Nephron (organoid): Measurements from ENCODE around the gene CCDC12.

Source experiments
- H3K27ac Mint-ChIP-seq, 3 experiments: 2 replicates each; pipeline ENCODE4 v1.8.0; 2020; ENCODE audit warnings: mixed read lengths in 3 of 3, mild to moderate bottlenecking in 2 of 3, moderate library complexity in 1 of 3
- H3K27me3 Mint-ChIP-seq: 2 replicates; pipeline ENCODE4 v1.8.0; 2021; ENCODE audit warnings: low read depth, mild to moderate bottlenecking, moderate library complexity, mixed read lengths
- H3K36me3 Mint-ChIP-seq: 2 replicates; pipeline ENCODE4 v1.8.0; 2020; ENCODE audit warnings: low read depth, mixed read lengths
- H3K4me1 Mint-ChIP-seq: 2 replicates; pipeline ENCODE4 v1.8.0; 2020; ENCODE audit warnings: mixed read lengths
- H3K4me3 Mint-ChIP-seq, 3 experiments: 2 replicates each; pipeline ENCODE4 v1.8.0; 2020; ENCODE audit warnings: mild to moderate bottlenecking in 3 of 3, mixed read lengths in 3 of 3, moderate library complexity in 2 of 3
- H3K9me3 Mint-ChIP-seq: 2 replicates; pipeline ENCODE4 v1.8.0; 2020; ENCODE audit warnings: mixed read lengths
- CTCF ChIP-seq, 3 experiments: fragments of 200-600 bp; sonication (generic); IDR thresholded peaks; one replicate each; pipeline ENCODE4 v1.5.0; 2021; ENCODE audit warnings: antibody characterized with exemption in 3 of 3; ENCODE audit not compliant: unreplicated experiment in 3 of 3

CCDC12 gene

GRCh38 chr3:47002171-47003055 lies 25.9 kb upstream of the CCDC12 start:
- no peak for TF ChIP-seq CTCF (IDR thresholded peaks at IDR 0.05; ENCODE audit: unreplicated experiment in 3 of 3)
- Mint-ChIP-seq H3K27ac (no peak overlapping the region), H3K27me3 (no peaks in the 10 kb centered on the region), H3K4me1 (no peaks in the 10 kb centered on the region), H3K4me3 (no peak overlapping the region), H3K36me3 (no peaks in the 10 kb centered on the region), H3K9me3 (no peaks in the 10 kb centered on the region)

GRCh38 chr3:47001731-47002170 lies 25.2 kb upstream of the CCDC12 start:
- no peaks in the 10 kb centered on the region for H3K9me3 Mint-ChIP-seq
- H3K27ac Mint-ChIP-seq, result no peak overlapping the region
- no peaks in the 10 kb centered on the region for H3K27me3 Mint-ChIP-seq
- H3K36me3 Mint-ChIP-seq, result no peaks in the 10 kb centered on the region
- H3K4me3 Mint-ChIP-seq, result no peak overlapping the region
- no peak for TF ChIP-seq CTCF (IDR thresholded peaks at IDR 0.05; ENCODE audit: unreplicated experiment in 3 of 3)
- H3K4me1 Mint-ChIP-seq, result no peaks in the 10 kb centered on the region

GRCh38 chr3:47000922-47001730 lies 24.6 kb upstream of the CCDC12 start:
- H3K27ac Mint-ChIP-seq, result no peak overlapping the region

GRCh38 chr3:47000198-47000815 lies 23.8 kb upstream of the CCDC12 start:
- TF ChIP-seq CTCF (IDR thresholded peaks at IDR 0.05; ENCODE audit: unreplicated experiment in 3 of 3), result no peak
- no peaks in the 10 kb centered on the region for H3K36me3 Mint-ChIP-seq
- no peaks in the 10 kb centered on the region for H3K9me3 Mint-ChIP-seq
- no peaks in the 10 kb centered on the region for H3K27me3 Mint-ChIP-seq
- no peaks in the 10 kb centered on the region for H3K4me1 Mint-ChIP-seq
- H3K27ac Mint-ChIP-seq, result no peak overlapping the region
- H3K4me3 Mint-ChIP-seq, result no peak overlapping the region

More at GRCh38 chr3:47000922-47001730, 24.6 kb upstream of the CCDC12 start:
- Mint-ChIP-seq H3K36me3 (no peaks in the 10 kb centered on the region), H3K27me3 (no peaks in the 10 kb centered on the region), H3K4me1 (no peaks in the 10 kb centered on the region), H3K9me3 (no peaks in the 10 kb centered on the region), H3K4me3 (no peak overlapping the region)
- no peak for TF ChIP-seq CTCF (IDR thresholded peaks at IDR 0.05; ENCODE audit: unreplicated experiment in 3 of 3)

- Mint-ChIP-seq H3K27me3 (no peaks in the 10 kb centered on the region), H3K36me3 (no peaks in the 10 kb centered on the region), H3K4me1 (no peaks in the 10 kb centered on the region), H3K4me3 (no peak overlapping the region), H3K9me3 (no peaks in the 10 kb centered on the region), H3K27ac (no peak overlapping the region)
- no peak for TF ChIP-seq CTCF (IDR thresholded peaks at IDR 0.05; ENCODE audit: unreplicated experiment in 3 of 3)
Observed at GRCh38 chr3:46999516-47000197, 23.1 kb upstream of the CCDC12 start.
